Loucy (cell line): Measurements from ENCODE around the gene FKBP7.
A peak's percentile ranks its signal among the peaks of the same experiment; 100 is the strongest.
"Not testable (repeated sequence)": the region's sequence is repeated elsewhere in the genome, so short reads cannot be mapped to it uniquely, and the experiment has no call there.

Experiments
- H2AFZ ChIP-seq: fragments of 200-600 bp; sonication (generic); 2 replicates; pipeline ENCODE4 v1.6.0; 2016; ENCODE audit warnings: antibody characterized with exemption, mild to moderate bottlenecking, low read length, moderate library complexity
- H3F3A ChIP-seq: fragments of 200-600 bp; 2 replicates; pipeline ENCODE4 v1.6.0; 2016; ENCODE audit warnings: antibody characterized with exemption, low read depth, mild to moderate bottlenecking
- H3K27me3 ChIP-seq: fragments of 200-600 bp; sonication (generic); 2 replicates; pipeline ENCODE4 v1.6.1; 2014; ENCODE audit warnings: low read length, mild to moderate bottlenecking; ENCODE audit not compliant: insufficient read depth, poor library complexity, severe bottlenecking
- H3K36me3 ChIP-seq: fragments of 200-600 bp; sonication (generic); 2 replicates; pipeline ENCODE4 v1.6.1; 2016; ENCODE audit warnings: low read length; ENCODE audit not compliant: insufficient read depth
- H3K4me1 ChIP-seq: fragments of 200-600 bp; sonication (generic); 2 replicates; pipeline ENCODE4 v1.5.1; 2014; ENCODE audit warnings: low read length, mild to moderate bottlenecking; ENCODE audit not compliant: insufficient read depth, poor library complexity, severe bottlenecking
- H3K4me2 ChIP-seq: fragments of 200-600 bp; sonication (generic); 2 replicates; pipeline ENCODE4 v1.6.0; 2014; ENCODE audit warnings: antibody characterized with exemption, low read length, low read depth, mild to moderate bottlenecking; ENCODE audit not compliant: poor library complexity, severe bottlenecking
- H3K4me3 ChIP-seq: fragments of 200-600 bp; sonication (generic); 2 replicates; pipeline ENCODE4 v1.5.1; 2014; ENCODE audit warnings: low read length, mild to moderate bottlenecking, mixed read lengths; ENCODE audit not compliant: poor library complexity, severe bottlenecking
- H3K79me2 ChIP-seq: fragments of 200-600 bp; sonication (generic); 2 replicates; pipeline ENCODE4 v1.6.1; 2014; ENCODE audit warnings: low read length; ENCODE audit not compliant: insufficient read depth
- H3K9ac ChIP-seq: fragments of 200-600 bp; sonication (generic); 2 replicates; pipeline ENCODE4 v1.6.0; 2014; ENCODE audit warnings: mild to moderate bottlenecking, low read depth, low read length, moderate library complexity; ENCODE audit not compliant: poor library complexity, severe bottlenecking
- H3K9me2 ChIP-seq: fragments of 200-600 bp; sonication (generic); replicated peaks from 2 replicates; pipeline ENCODE4 v1.6.1; 2016; ENCODE audit warnings: low read depth, low read length, mixed read lengths
- H3K9me3 ChIP-seq: fragments of 200-600 bp; sonication (generic); 2 replicates; pipeline ENCODE4 v1.6.1; 2014; ENCODE audit warnings: mild to moderate bottlenecking, antibody characterized with exemption, low read length, low read depth; ENCODE audit not compliant: insufficient read depth
- H4K20me1 ChIP-seq: fragments of 200-600 bp; sonication (generic); 2 replicates; pipeline ENCODE4 v1.6.0; 2014; ENCODE audit warnings: antibody characterized with exemption, low read length, mild to moderate bottlenecking; ENCODE audit not compliant: insufficient read depth, poor library complexity, severe bottlenecking
- EZH2phosphoT487 ChIP-seq: fragments of 200-600 bp; IDR thresholded peaks from 2 replicates; pipeline ENCODE4 v1.6.1; 2018; ENCODE audit warnings: antibody characterized with exemption, mild to moderate bottlenecking, moderate library complexity, borderline replicate concordance
- TF ChIP-seq, protein P1 (sequence below): fragments of 200-600 bp; sonication (generic); conservative IDR thresholded peaks from 2 replicates; pipeline ENCODE4 v1.5.1; 2014; ENCODE audit warnings: mild to moderate bottlenecking, antibody characterized with exemption, low read length

The FKBP7 gene, protein sequence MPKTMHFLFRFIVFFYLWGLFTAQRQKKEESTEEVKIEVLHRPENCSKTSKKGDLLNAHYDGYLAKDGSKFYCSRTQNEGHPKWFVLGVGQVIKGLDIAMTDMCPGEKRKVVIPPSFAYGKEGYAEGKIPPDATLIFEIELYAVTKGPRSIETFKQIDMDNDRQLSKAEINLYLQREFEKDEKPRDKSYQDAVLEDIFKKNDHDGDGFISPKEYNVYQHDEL

DNA sequence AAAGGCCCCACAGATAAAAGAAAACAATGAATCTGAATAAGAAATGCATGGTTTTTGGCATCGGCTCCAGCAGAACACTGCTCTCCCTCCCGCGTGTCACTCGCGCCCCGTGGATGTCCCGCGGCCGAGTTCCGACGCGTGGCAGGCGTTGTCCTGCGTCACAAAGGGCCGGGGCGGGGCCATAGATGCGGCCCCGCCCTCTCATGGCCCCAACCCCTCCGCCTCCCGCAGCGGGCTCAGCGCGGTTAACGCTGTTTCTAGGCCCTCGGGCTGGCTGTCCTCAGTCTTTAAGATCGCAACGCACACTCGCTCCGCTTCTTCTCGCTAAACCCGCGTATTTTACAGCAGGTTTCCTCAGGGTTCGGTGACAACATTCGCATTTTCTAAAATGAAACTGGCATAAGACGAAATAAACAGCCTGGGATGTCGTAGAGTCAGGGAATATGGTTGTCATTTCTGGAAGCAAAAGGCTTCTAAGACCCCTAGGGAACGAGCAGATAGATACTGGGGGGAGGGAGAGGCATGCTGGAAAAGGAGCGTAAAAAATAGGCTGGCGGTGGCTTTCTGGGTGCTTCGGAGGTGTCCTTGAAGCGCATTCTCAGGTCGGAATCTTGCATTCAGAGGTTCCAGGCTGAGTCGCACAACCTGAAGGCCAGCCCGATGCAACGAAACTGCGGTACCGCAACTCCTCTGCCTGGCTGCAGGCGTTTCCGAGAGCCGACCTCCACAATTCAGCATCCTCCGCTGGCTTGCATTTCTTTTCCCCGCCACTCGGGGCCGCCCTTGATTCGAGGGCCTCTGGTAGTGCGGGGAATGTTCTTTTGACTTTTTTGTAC, at the start of gene FKBP7:
FKBP7 (minus strand) TSS at position 162 of the 836 bp plus-strand sequence; CDS start at position 61, 101 bp downstream.
- Histone ChIP-seq H3K9ac (peak within 1 kb of the TSS; percentile 93), H3K9me3 (no peaks in the 10 kb centered on the region), H3K36me3 (no peaks in the 10 kb centered on the region), H3F3A (peaks cover 9% of the 10 kb centered on the region; the same call in 1 of the 2 replicates), H3K27me3 (no peaks in the 10 kb centered on the region), H3K9me2 (no peaks in the 10 kb centered on the region), H3K4me1 (peaks cover 44% of the 10 kb centered on the region), H3K4me2 (peak within 1 kb of the TSS; percentile 77), H3K79me2 (peaks cover 58% of the 10 kb centered on the region), H4K20me1 (peaks cover 31% of the 10 kb centered on the region), H3K4me3 (peak within 1 kb of the TSS; percentile 90), H2AFZ (peak within 1 kb of the TSS; percentile 98)
- no peak for TF ChIP-seq EZH2phosphoT487
- TF ChIP-seq, protein P1, sequence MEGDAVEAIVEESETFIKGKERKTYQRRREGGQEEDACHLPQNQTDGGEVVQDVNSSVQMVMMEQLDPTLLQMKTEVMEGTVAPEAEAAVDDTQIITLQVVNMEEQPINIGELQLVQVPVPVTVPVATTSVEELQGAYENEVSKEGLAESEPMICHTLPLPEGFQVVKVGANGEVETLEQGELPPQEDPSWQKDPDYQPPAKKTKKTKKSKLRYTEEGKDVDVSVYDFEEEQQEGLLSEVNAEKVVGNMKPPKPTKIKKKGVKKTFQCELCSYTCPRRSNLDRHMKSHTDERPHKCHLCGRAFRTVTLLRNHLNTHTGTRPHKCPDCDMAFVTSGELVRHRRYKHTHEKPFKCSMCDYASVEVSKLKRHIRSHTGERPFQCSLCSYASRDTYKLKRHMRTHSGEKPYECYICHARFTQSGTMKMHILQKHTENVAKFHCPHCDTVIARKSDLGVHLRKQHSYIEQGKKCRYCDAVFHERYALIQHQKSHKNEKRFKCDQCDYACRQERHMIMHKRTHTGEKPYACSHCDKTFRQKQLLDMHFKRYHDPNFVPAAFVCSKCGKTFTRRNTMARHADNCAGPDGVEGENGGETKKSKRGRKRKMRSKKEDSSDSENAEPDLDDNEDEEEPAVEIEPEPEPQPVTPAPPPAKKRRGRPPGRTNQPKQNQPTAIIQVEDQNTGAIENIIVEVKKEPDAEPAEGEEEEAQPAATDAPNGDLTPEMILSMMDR, result peak; percentile 90

DNA sequence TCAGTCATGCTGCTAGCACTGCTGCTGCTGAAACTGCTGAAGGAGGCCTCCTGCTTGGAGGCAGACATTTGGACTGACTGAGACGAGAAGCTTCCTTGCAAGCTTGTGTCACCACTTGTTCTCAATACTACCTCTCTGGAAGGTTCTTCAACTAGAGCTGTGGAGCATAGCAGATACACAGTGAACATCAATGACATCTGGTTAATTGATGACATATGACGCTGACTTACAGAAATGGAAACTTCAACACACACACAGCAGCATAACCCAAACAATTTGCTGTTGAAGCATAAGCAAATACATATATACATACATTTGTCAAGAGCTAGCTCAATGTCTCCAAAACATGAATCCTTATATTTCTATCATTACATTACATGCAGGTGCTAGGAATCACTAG, 49.2 kb upstream of the FKBP7 start:
- Histone ChIP-seq H3K9me2 (no peaks in the 10 kb centered on the region), H3K9ac (no peak overlapping the region), H3K4me2 (no peak overlapping the region), H3K36me3 (peaks cover 1% of the 10 kb centered on the region; the same call in 1 of the 2 replicates), H2AFZ (no peak overlapping the region), H3K4me1 (no peaks in the 10 kb centered on the region), H3K79me2 (no peaks in the 10 kb centered on the region), H3K27me3 (no peaks in the 10 kb centered on the region), H4K20me1 (no peaks in the 10 kb centered on the region), H3K9me3 (no peaks in the 10 kb centered on the region), H3F3A (no peaks in the 10 kb centered on the region), H3K4me3 (no peak overlapping the region)
- TF ChIP-seq, protein P1, result no peak
- TF ChIP-seq EZH2phosphoT487, result no peak

DNA sequence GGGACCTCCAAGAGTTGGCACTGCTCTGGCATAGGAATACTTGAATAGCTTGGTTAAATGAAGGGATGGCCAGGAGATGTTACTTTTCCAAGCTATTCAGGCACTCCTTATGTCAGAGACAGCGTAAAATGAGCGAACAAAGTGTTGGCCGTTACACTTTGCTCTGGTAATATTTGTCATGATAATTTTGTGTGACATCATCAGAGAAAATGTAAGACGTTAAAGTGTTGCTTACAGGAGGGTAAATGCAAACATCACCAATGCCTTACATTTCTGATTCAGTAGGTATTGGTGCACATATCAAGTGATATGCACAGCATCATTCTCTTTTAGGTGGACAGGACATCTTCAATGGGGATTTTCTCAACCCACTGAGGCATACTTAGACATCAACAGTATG, 47.9 kb upstream of the FKBP7 start:
- H3K4me1 ChIP-seq, result no peaks in the 10 kb centered on the region
- H3K9ac ChIP-seq, result no peak overlapping the region
- H4K20me1 ChIP-seq, result no peaks in the 10 kb centered on the region
- H3K9me2 ChIP-seq, result no peaks in the 10 kb centered on the region
- no peaks in the 10 kb centered on the region for H3K9me3 ChIP-seq
- no peak overlapping the region for H2AFZ ChIP-seq
- H3F3A ChIP-seq, result no peaks in the 10 kb centered on the region
- H3K4me3 ChIP-seq, result no peak overlapping the region
- no peaks in the 10 kb centered on the region for H3K27me3 ChIP-seq
- no peak overlapping the region for H3K4me2 ChIP-seq
- TF ChIP-seq EZH2phosphoT487, result no peak
- TF ChIP-seq, protein P1, result no peak
- peaks cover 3% of the 10 kb centered on the region; the same call in 1 of the 2 replicates for H3K36me3 ChIP-seq
- H3K79me2 ChIP-seq, result no peaks in the 10 kb centered on the region

DNA sequence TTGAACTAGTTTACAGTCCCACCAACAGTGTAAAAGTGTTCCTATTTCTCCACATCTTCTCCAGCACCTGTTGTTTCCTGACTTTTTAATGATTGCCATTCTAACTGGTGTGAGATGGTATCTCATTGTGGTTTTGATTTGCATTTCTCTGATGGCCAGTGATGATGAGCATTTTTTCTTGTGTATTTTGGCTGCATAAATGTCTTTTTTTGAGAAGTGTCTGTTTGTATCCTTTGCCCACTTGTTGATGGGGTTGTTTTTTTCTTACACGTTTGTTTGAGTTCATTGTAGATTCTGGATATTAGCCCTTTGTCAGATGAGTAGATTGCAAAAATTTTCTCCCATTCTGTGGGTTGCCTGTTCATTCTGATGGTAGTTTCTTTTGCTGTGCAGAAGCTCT, 47.1 kb upstream of the FKBP7 start:
- H4K20me1 ChIP-seq, H3K4me3 ChIP-seq, H3K4me2 ChIP-seq, H3K9me3 ChIP-seq, H3K27me3 ChIP-seq, H2AFZ ChIP-seq, H3K9ac ChIP-seq, H3F3A ChIP-seq, H3K79me2 ChIP-seq, H3K9me2 ChIP-seq, H3K36me3 ChIP-seq, H3K4me1 ChIP-seq: not testable (repeated sequence)

DNA sequence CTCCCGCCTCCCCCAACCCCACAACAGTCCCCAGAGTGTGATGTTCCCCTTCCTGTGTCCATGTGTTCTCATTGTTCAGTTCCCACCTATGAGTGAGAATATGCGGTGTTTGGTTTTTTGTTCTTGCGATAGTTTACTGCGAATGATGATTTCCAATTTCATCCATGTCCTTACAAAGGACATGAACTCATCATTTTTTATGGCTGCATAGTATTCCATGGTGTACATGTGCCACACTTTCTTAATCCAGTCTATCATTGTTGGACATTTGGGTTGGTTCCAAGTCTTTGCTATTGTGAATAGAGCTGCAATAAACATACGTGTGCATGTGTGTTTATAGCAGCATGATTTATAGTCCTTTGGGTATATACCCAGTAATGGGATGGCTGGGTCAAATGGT, 46.6 kb upstream of the FKBP7 start:
- not testable (repeated sequence) for H4K20me1 ChIP-seq, H2AFZ ChIP-seq, H3K36me3 ChIP-seq, H3K27me3 ChIP-seq, H3K9me3 ChIP-seq, H3K4me2 ChIP-seq, H3K4me1 ChIP-seq, H3F3A ChIP-seq, H3K9ac ChIP-seq, H3K4me3 ChIP-seq, H3K9me2 ChIP-seq, H3K79me2 ChIP-seq
